Fibroblast of pulmonary artery (primary cell): ENCODE data around the gene PEAR1.

Source experiments
- DNase-seq: peaks from one replicate; pipeline ENCODE4 v3.0.0-alpha.2; 2010; ENCODE audit warnings: low read depth
- H3K4me3 ChIP-seq: replicated peaks from 2 replicates; pipeline ENCODE4 v1.5.1; 2011; ENCODE audit warnings: low read depth, mild to moderate bottlenecking, control low read depth, low read length, moderate library complexity
- CTCF ChIP-seq: IDR thresholded peaks from 2 replicates; pipeline ENCODE4 v1.5.1; 2011; ENCODE audit warnings: mild to moderate bottlenecking, control low read depth, low read length, inconsistent platforms; ENCODE audit errors: missing control alignments

PEAR1 gene

GRCh38 chr1:156937883-156938282 is 44.4 kb downstream of the PEAR1 start:
- no peak for DNase-seq
- H3K4me3 ChIP-seq, result no peak overlapping the region
- no peak for TF ChIP-seq CTCF

- no peak overlapping the region for H3K4me3 ChIP-seq
- no peak for TF ChIP-seq CTCF
- no peak for DNase-seq
Measured at GRCh38 chr1:156938813-156939212, 45.3 kb downstream of the PEAR1 start.

GRCh38 chr1:156939786-156940334 is 46.3 kb downstream of the PEAR1 start:
- TF ChIP-seq CTCF, result no peak
- no peak overlapping the region for H3K4me3 ChIP-seq
- no peak for DNase-seq

- no peak for DNase-seq
- H3K4me3 ChIP-seq, result no peak overlapping the region
- TF ChIP-seq CTCF, result no peak
Measured at GRCh38 chr1:156941675-156942074, 48.2 kb downstream of the PEAR1 start.

GRCh38 chr1:156942176-156942575 is 48.7 kb downstream of the PEAR1 start:
- no peak overlapping the region for H3K4me3 ChIP-seq
- TF ChIP-seq CTCF, result no peak
- DNase-seq, result no peak

- no peak for TF ChIP-seq CTCF
- DNase-seq, result no peak
- no peak overlapping the region for H3K4me3 ChIP-seq
Measured at GRCh38 chr1:156942576-156942975, 49.1 kb downstream of the PEAR1 start.

- DNase-seq, result no peak
- H3K4me3 ChIP-seq, result no peak overlapping the region
- no peak for TF ChIP-seq CTCF
Measured at GRCh38 chr1:156943756-156944155, 50.2 kb downstream of the PEAR1 start.
